Embryonic facial prominence (tissue), 1 donor: ENCODE measurements around the gene VWA1.
"Not testable (repeated sequence)": the region's sequence is repeated elsewhere in the genome, so short reads cannot be mapped to it uniquely, and the experiment has no call there.

Experiments
- DNase-seq: peaks from one replicate; pipeline ENCODE4 v3.0.0-alpha.2; 2016; ENCODE audit errors: extremely low spot score

Gene VWA1

DNA sequence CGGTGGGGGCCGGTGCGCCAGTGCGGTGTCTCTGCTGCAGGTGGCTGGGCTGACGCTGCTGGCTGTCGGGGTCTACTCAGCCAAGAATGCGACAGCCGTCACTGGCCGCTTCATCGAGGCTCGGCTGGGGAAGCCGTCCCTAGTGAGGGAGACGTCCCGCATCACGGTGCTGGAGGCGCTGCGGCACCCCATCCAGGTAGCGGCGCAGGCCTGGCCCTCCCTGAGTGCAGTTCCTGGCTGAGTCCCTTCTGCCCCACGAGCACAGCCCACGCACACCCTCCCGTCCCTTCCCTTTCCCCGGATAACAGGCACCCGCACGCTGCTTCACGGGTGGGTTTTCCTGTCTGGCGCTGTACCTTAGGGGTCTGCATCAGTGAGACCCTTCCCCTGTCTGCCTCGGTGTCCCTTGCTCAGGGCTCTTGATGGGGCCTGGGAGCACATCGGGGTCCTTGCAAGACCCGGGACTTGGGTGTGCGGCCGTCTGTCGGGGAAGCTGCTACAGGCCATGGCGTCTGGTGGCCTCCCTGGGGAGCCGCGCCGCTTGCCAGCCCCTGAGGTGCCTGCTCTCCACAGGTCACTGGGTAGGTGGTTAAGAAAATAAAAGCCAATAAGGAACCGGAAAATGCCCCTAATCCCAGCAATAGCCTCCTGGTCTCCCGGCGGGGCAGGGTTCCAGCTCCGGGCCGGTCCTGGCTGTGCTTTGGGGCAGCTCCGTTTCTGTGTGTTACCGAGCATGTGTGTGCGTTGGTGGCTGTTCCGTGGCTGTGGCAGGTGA lies 49.7 kb downstream of the VWA1 start:
- DNase-seq: not testable (repeated sequence)

DNA sequence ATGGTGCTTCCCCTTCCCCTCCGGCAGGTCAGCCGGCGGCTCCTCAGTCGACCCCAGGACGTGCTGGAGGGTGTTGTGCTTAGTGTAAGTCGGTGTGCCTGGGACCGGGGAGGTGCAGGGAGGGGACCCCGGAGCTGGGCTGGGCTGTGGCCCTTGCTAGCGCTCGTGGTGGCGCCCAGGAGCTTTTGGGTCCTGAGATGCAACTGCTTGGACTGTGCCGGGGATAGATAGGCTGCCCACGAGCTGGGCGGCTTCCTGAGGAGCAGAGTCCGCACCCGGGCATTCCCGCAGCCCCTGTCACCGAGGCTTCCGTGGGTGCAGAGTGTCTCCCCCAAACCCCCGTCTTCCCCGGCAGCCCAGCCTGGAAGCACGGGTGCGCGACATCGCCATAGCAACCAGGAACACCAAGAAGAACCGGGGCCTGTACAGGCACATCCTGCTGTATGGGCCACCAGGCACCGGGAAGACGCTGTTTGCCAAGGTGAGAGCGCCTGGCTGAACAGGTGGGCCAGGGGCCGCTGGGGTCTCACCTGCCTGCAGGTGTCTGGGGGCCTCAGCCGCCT lies 50.3 kb downstream of the VWA1 start:
- not testable (repeated sequence) for DNase-seq

DNA sequence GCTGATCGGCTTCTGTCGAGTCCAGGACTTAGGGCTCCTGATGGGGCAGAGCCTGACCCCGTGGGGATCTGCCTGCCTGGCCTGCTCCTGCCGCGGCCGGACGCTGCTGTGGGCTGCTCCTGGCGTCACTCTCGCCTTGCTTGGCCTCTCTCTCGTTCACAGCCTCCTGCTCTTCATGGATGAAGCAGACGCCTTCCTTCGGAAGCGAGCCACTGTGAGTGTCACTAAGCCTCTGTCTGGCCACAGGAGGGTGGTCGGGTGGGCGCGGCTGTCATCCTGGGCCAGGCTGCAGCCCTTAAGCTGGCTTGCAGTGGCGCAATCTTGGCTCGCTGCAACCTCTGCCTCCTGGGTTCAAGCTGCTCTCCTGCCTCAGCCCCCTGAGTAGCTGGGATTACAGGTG lies 52.2 kb downstream of the VWA1 start:
- DNase-seq: no peak

DNA sequence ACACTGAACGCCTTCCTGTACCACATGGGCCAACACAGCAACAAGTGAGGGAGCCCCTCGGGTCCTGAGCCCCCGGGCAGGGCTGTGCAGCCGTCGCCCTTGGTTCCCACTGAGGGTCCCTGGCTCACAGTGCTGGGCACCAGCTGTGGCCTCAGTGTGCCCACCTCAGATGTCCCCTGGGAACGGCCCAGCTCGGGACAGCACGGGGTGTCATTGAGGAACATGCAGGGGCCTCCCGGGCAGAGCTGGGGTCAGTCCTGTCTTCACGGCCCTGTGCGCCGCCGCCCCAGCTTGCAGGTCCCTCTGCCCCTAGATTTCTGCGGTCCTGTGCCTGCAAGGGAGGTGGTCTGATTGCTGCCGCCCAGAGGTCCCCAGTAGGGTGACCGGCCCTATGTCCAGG lies 53.7 kb downstream of the VWA1 start:
- DNase-seq: no peak

DNA sequence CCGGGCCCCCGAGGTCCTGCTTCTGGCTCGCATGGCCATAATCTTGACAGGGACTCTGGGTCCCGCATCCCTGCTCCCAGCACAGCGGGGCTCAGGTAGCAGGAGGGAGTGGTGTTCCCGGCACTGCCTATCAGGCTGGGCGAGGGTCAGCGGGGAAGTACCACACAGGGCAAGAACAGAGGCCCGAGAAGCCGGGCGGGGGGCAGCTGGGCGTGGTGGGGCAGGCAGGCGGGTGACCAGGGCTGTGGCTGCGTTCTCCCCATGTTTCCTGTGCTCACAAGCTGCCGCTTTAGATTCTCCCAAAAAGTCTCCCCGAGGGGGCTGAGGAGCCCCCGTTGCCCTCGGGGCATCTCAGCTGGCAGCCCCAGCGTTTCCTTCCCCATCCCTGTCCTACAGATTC lies 54.4 kb downstream of the VWA1 start:
- no peak for DNase-seq

DNA sequence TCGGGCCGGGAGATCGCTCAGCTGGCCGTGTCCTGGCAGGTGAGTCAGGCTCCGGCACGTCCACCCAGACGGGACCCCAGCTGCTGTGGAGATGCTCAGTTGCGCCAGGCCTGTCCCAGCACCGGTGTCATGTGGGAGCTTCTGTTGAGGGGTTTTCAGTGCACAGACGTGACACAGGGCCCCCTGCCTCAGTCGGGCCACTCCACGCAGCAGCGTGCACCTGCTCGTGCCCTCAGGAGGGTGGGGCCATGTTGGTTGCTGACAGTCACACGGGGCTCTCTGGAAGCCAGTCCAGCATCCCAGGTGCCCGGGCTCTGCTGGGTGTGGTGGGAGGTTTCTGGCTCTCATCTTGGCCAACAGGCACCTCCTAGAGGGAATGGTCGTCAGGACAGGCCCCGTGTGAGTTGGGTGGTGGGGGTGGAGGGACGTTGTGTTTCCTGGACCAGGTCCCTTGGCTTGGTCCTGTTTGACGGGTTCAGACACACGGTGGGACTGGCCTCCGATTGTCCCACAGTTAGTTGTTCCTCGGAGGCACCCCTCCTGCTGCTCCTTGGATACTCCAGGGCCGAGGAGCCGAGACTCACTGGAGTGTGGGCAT lies 55.2 kb downstream of the VWA1 start:
- DNase-seq: no peak

DNA sequence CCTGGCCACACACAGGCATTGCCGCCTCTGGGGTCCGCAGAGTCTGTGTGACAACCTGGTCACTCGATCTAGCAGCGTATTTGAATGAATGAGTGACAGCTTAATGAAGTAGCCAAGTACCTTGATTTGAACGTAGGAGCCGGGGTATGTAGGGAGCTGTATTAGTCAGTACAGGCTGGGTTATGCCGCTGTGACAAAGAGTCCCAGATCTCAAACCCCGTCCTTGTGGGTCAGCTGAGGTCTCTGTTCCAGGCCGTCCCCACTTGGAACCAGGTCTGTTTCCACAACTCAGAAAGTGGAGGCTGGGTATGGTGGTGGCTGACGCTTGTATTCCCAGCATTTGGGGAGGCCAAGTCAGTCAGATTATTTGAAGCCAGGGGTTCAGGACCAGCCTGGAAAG lies 56.1 kb downstream of the VWA1 start:
- DNase-seq: no peak
